GM20431 (cell line): ENCODE data around the gene CENPP.

Experiments
- in situ Hi-C: fragments of 300-500 bp; cut with MseI, MboI; formaldehyde crosslinking; loops from one replicate; pipeline ENCODE4 v1.15.0; 2020; ENCODE audit warnings: low sequenced_read_pairs; ENCODE audit not compliant: unreplicated experiment

Gene CENPP

DNA sequence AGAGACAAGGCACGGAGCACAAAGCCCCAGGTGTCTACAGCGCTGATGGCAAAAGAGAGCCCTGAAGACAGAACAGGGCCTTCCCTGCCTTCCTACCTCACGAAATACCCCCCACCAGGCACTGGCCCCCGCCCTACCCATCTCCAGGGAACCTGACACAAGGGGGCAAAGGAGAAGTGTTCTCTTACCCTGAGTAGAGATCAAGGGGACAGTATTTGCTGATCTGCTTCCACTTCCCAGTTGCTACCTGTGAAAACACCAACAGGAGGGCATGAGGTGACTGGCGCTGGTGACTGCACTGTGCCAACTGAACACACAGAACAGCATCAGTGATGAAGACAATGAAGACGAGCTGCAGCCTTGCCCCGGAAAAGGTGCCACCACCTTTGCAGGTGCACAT, 316.8 kb downstream of the CENPP start:
- in situ Hi-C loops, result loop anchor here (25.0 kb wide), 1 partner anchor 305 kb away; the partner anchor contains the start of genes CENPP and NOL8

DNA sequence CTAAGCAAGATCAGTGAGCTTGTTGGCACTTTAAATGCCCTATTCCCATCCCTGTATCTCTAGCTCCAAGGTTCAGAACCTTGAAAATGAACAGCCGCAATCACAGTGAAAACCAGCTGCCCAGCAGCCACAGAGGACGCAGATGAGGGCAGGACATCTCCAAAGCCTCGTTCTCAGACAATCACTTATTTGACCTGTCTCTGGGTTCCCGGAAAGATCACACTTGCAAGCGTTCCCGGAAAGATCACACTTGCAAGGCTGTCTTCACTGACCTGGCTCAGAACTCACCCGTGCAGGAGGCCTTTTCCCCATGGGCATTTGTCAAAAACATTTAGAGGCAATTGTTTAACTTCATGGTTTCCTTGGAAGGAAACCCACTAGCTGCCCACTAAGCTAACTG, 318.5 kb downstream of the CENPP start:
- in situ Hi-C loops, result loop anchor here (25.0 kb wide), 1 partner anchor 307 kb away; the partner anchor contains the start of genes CENPP and NOL8

DNA sequence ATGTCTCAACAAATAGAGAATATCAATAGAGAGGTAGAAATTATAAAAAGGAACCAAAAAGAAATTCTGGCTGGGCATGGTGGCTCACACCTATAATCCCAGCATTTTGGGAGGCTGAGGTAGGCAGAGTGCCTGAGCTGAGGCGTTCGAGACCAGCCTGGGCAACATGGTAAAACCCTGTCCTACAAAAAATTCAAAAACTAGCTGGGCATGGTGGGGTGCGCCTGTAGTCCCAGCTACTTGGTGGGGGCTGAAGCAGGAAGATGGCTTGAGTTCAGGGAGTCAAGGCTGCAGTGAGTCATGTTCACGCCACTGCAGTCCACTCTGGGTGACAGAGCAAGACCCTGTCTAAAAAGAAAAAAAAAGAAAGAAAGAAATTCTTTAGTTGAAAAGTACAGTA, 319.3 kb downstream of the CENPP start:
- in situ Hi-C loops, result loop anchor here (25.0 kb wide), 1 partner anchor 308 kb away; the partner anchor contains the start of genes CENPP and NOL8

DNA sequence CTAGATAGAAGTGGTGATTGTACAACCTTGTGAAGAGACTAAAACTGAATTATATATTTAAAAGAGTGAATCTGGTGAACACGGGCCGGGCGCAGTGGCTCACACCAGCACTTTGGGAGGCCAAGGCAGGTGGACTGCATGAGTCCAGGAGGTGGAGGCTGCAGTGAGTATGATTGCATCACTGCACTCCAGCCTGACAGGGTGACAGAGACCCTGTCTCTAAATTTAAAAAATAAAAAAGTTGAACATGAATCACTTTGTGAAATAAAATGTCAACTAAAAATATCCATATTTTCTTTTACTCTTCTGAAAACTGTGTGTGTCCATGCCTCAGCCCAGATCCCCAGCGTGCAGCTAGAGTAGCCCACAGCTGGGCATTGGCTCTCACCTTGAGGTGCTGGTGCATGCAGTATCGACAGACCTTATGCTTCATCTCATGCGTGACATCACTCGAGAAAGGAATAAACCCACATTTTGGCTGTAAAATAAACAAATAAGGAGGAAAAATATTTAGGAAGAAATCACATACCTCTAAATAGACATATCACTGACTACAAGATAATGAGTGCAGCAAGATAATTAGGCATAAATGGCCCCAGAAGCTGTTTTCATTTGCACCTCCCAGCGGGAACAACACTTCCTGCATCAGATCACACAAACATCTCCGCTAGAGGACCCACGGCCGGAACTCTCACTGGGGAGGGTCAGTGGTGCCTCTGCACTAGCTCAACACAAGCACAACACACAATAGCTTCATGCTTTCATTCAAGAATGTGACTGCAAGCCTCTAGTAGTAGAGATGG, 322.1 kb downstream of the CENPP start:
- in situ Hi-C loops, result loop anchor here (25.0 kb wide), 1 partner anchor 311 kb away; the partner anchor contains the start of genes CENPP and NOL8

DNA sequence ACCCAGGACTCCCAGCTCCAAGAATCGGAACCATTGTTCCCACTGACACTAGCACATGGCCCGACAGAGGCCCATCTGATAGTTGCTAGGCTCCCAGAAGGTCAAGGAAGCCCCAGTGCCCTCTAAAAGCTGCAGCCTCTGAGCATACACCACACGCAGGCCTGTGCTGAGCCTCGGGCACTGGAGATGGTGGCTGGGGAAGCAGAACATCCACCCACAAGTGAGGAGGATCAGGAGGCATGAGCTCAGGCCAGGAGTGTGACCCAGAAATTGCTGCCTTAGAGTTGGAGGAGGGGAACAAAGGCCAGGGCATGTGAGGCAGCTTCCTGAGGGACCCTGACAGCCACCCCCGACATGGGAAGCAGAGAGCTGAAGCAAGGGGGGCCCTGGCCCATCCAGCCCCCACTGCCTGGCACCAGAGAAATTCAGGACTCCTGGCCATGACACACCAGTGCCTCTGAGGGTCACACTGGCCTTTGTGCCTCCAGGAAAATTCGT, 322.8 kb downstream of the CENPP start:
- in situ Hi-C loops, result loop anchor here (25.0 kb wide), 1 partner anchor 311 kb away; the partner anchor contains the start of genes CENPP and NOL8

DNA sequence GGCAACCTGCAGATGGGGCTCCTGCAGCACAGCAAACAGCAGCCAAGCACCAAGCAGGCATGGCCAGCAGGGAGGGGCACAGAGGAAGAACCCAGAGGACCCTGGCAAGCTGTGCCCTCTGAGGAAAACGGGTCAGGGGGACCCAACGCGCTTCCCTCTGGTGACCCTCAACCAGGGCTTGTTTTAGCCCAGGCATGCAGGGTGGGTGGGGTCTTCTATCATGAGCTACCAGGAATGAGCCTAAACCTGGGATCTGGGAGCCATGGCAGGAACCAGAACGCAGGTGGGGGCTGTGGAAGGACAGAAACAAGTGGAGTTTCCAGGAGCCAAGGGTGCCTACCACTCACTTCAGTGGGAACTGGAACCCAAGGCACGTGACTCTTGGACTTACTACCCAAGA, 323.3 kb downstream of the CENPP start:
- in situ Hi-C loops, result loop anchor here (25.0 kb wide), 1 partner anchor 312 kb away; the partner anchor contains the start of genes CENPP and NOL8

DNA sequence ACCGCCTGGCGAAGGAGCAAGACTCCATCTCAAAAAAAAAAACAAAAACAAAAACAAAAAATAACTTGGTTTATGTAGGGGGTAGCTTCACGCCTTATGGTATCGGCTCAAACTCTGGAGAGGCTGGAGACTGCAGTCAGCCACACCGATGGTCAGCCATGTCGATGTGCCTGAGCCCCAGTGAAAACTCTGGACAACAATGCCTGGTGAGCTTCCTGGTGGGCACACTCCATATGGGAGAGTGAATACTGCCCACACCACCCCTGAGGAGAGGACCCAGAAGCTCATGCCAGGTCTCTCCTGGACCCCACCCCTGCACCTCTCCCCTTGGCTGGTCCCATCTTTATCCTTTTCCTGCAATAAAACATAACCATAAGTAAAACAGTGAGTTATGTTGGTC, 324.5 kb downstream of the CENPP start:
- in situ Hi-C loops, result no loop called here

DNA sequence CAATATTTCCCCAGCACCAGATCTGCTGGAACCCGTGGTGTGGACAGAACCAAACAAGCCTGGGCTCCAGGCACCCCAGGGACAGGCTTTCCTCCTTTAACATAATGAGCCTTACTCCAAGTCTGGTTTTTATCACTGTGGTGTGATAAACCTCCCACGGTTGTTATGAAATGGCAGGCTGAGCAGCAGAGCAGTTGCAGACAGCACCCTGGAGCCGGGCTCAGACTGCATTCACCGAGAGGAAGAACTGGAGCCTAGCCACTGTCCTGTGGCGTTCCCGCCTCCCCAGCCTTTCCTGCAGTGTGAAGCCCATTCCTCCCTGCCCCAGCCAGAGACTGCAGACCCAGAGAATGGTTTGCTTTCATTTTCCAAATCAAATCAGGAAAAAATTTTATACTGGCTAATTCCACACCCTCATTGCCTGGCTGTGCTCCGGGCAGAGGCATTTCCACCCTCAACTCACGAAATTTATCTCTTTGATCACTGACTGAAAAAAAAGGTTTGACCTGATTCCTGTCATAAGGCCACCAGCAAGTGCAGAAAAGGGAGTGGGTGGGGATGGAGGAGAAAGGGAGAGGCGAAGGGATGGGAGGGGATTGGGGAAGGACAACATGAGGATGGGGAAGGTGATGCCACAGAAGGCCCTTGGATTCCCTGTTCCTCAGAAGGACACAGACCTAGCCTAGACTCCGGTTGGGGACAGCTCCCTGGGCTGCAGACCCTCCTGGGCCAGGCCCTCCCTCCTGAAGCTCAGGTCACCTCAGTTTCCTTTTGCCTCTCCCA, 325.3 kb downstream of the CENPP start:
- in situ Hi-C loops, result no loop called here

DNA sequence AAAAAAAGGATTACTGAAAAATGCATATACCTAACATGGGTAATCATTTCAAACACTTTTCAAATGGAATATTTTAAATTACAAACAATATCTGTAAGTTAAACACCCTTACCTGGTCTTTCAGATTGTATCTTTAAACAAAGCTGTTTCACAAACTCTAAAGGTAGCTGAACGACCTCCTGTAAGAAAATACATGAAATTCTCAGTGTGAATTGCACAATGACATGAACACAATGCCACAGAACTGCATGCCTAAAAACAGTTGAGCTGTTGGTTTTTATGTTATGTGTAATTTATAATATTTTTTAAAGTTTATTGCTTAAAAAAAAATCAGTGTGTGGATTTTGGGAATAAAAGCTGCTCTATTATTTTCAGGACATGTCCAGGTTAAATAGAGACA, 326.7 kb downstream of the CENPP start:
- in situ Hi-C loops, result no loop called here

DNA sequence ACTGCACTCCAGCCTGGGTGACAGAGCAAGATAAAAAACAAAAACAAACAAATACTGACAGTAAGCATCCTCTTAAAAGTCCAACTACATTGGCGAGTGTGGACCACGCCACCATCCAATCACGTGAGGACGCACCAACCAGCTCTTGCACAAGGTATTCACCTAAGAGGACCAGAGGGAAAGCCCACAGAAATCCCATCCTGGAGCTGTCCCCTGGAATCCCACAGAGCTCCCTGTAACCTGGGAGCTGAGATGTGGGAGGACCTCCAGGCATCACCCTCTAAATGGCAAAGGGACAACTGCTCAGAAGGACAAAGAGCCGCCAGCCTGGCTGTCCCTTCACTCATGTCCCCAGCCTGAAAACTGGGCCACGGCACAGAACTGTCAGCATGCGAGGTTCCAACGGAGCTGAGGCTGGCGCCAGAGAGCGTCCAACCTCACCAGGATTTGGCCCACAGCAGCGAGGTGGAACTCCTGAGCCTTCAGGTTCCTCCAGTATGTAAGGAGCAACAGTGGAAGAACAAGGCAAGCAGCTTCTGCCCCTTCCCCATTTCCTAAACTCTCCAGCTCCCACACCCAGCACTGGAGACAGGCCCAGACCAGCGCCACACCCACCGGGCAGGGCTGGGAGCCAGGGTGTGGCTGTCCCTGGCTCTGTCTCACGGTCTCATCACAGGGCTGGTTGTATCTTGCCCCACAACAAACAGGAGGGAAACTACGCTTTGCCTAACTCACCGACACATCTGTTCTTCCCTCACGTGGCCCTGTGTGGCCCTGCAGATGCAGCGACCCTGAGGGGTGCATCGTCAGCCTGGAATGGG, 328.9 kb downstream of the CENPP start:
- in situ Hi-C loops, result no loop called here

DNA sequence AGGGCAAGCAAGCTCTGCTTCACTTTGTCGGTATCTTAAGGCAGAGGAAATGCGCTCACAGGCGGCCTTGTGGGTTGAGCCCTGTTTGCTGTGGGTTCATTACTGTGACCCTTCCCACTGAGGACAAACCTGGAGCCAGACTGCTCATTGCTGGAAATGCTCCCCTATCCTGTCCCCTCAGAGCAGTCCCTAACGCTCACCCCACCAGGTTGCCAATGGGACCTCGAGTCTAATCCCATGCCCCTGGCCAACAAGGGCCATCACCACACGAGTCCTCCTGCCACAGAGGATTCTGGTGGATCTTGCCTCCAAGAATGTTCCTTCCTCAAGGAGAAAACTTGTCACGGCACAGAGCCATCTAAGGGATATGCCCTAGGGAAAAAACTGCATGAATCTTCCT, 329.6 kb downstream of the CENPP start:
- in situ Hi-C loops, result no loop called here

DNA sequence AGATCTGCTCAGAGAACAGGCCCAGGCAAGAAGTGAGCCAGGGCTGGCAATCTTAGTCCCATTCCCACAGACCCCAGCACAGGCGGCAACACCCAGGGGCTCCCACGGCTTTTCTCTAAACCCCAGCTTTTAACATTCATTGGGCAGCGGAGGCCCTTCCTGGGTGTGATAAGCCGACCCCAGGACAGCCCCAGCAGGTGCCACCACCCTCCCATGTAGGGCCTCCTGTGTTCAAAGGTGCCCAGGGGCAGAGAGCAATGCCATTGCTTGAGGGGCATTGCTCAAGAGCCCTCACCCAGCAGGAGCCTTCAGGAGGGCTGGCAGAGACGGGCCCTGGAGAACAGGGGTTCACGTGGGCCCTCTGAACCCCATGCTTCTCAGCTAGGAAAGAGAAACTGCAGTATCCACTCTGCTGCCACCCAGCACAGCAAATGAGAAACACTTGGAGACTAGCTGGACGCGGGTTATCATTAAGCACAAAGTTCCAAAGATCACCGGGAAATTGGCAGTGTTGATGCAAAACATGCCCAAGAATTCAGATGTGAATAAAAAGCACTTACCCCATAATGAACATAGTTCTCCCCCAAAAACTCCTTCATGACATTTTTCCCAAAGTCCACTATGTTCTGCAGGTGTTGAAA, 330.3 kb downstream of the CENPP start:
- in situ Hi-C loops, result no loop called here

DNA sequence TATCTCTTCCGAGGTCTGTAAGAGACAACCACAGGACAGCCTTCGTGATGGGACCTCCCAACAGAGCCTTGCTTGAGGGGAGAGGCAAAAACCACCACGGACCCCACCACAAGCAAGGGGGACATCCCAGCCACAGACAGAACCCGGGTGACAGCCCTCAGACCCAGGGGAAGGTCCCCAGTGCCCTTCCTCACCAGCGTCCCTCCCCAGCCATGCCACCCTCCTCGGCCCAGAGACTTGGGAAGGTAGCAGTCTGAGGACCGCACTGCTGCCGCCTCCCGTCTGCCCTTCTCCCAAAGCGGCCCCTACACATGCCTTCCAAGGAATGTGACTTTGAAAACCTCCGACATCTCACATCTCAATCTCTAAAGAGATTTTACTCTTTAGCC, 330.8 kb downstream of the CENPP start:
- in situ Hi-C loops, result no loop called here

DNA sequence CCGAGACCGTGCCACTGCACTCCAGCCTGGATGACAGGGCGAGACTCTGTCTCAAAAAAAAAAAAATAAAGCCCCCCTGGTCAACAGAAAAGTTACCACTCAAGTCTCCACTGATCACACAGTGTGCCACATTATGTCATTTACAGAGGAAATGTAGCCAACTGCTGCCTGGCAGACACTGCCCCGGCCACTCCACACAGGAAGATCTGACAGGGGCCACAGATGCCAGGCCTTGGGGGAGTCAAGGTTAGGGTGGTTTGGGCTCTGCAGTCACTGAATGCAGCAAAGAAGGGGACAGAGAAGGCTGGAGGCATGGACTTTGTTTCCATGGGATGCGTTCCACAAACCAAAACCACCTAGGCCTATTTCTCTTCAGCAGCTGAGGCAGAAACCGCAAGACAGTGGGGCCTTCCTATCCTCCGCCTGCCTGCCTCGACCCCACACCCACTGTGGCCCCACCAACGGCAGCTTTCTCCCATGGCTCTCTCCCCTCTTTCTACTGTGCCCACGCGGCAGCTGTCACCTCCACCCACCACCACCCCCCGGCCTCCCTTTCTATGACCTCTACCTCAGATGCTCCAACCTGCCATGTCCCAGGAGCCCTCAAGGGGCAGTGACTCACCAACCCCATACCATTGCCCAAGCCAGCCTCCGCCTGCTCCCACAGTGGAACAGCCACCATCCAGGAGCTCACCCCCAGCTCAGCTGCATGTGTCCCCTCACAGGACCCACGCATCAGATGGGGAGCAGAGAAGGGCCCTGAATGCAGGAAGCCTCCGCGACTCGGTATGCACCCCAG, 331.7 kb downstream of the CENPP start:
- in situ Hi-C loops, result no loop called here

DNA sequence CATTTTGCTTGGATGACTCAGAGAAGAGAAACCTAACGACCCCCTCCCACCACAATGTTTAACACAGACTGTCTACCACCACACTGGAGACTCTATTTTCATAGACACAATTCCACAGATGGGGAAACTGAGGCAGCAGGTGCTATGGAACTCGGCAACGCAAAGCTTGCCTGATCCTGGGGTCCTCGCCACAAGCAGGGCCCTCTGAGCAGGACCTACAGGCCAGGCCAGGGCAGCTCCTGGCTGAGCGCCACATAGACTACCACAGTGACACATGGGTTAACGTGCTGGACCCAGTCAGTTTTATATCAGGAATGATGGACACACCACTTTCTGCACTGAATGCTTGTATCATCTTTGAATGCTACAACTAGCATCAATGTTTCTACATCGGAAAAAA, 332.4 kb downstream of the CENPP start:
- in situ Hi-C loops, result no loop called here

DNA sequence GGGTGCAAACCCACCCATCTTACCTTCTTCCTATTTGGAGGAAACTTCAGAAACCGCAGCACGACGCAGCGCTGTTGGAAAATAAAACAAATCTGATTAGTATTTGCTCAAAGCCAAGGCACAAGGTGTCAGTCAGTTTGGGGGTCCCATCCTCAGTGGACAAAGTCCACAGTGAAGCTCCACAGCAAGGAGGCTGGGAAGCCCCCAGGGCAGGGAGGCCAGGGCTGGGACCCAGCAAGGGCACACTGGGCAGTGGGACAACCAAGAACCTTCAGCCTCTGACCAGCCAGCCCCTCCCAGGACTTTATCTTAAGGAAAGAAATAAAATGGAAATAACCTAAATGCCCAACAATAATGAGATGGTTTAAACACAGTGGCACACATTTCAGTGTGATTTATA, 332.9 kb downstream of the CENPP start:
- in situ Hi-C loops, result no loop called here

DNA sequence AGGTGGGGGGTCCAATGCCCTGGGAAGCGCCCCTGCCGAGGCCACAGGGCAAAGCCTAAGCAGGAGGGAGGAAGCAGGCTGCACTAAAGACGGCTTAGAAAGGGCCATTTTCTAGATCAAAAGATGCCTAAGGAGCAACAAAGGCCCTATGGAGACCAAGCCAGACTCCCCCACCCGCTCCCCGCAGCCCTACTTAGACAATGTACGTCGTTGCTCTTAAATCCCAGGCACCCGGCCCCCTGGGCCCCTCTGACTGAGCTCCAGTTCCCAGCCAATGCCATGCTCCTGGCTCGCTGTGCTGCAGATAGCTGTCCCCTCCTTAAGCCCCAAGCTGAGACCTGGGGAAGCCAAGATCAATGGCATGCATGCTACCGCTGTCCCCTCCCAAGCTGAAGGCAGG, 333.8 kb downstream of the CENPP start:
- in situ Hi-C loops, result no loop called here

DNA sequence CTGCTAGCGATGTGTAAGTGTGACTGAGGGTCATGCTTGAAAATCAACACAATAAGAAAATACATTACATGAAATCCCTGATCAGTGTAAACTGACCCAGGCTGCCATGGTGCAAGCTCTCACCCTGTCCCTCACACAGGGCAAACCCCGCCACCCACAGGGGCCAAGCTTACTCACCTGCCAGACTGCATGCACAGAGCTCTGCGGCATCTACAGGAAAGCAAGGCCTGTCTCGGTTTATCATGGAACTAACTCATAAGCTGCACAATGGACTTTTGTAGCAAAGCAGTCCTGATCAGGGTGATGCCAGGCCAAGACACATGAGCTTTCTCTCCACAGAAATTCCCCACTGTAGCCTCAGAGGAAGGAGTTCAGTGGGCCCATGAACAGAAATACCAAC, 334.5 kb downstream of the CENPP start:
- in situ Hi-C loops, result no loop called here

DNA sequence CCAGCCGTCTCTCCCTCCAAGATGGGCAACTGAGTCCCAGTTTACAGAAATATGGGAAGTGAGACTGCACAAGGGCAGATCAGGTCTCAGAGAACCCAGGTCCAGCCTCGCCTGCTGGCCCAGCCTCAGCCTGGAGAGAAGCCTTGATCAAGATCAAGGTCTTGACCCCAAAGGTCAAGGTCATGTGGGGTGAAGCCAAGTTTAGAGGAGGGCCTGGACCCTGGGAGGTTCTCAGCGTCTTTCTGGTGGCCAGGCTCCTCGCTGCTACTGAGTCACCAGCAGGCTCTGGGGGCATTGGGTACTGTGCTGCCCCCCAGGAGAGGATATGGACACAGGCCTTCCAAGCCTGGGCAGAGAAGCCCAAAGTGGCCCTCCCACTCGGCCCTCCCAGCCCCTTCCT, 335.4 kb downstream of the CENPP start:
- in situ Hi-C loops, result no loop called here
